Amygdala (tissue), 56 donors: ENCODE data around the gene SEMA3A.
A peak's percentile ranks its signal among the peaks of the same experiment; 100 is the strongest.

Source experiments
- DNase-seq, 56 donors: peaks; one replicate each; lab custom pipeline; 2025; lab: John Stamatoyannopoulos, UW

The SEMA3A gene

DNA sequence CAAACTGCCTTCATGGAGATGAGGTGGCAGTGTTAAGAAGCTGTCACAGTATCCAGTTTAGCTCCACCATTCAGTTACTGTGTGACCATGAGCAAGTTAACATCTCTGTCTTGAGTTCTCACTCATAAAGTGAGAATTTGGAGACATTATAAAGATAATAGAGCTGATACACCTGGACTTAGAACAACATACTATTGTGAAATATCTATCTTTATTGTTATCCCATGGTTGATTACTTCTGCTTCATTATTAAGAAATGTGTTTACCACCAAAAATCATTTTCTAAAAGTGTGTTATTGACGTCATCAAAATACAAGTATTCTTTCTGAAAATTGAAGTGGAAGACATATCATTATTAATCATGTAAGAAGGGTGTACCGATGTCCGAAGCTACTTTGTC is 166.9 kb downstream of the SEMA3A start:
- DNase-seq, result no peak

DNA sequence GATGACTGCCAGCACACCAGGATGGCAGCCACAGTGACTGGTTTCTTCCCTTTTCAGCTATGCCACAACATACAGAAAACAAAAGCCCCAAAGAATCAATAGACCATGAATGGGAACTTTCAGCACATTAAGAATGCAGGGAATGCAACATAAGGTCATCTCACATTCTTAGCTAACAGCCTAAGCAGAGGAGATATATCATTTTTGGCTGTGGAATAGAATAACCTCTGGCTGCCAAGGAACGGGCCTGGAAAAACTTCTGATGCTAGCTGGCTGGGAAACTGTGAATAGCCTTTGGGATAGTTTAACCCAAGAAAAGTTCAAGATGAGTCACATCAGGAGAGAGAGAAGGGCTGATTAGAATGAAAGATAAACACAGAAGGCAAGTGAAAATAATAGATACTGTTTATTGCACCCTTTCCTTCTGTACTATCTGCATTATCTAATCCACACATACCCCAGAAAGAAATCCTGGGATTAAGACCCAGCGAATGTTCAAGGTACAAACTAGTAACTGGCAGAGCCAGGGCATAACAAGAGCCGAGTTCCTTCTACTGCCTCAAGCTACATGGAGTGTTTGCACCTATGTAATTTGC is 169.2 kb downstream of the SEMA3A start:
- DNase-seq, result no peak

DNA sequence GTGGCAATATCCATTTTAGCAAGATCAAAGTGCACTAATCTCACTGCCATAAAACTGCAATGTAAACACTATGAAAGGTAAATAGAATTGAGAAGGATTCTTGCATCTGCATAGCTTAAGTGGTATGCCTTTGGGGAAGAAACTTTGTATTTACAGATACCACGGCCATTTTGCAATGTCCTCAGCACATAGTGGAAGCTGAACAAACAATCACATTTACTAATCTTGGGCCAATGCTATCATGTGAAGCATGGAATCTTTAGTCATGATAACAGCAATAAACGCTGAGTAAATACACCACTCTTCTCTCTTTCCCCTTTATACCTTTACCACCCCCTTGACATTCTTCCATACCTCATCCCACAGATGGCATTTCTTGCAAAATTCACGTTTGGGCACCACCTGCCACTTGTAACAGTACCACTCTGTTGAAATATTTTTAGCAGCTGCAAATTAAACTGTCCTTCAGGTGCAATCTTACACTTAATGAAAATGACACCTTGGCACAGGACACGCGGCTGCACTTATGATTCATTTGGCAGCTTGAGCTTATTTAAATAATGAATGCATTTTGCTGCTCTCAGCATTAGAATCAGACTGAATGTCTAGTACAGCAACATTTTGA is 171.8 kb downstream of the SEMA3A start:
- DNase-seq, result no peak

GRCh38 chr7:84022009-84022408 is 172.6 kb downstream of the SEMA3A start:
- DNase-seq, result no peak

- DNase-seq, result no peak
Measured at GRCh38 chr7:84021292-84021908, 173.2 kb downstream of the SEMA3A start.

GRCh38 chr7:84017651-84018050 is 176.9 kb downstream of the SEMA3A start:
- no peak for DNase-seq

GRCh38 chr7:84013616-84014240 is 180.9 kb downstream of the SEMA3A start:
- no peak for DNase-seq

- no peak for DNase-seq
Measured at GRCh38 chr7:84009782-84010181, 184.8 kb downstream of the SEMA3A start.

- DNase-seq, result no peak
Measured at GRCh38 chr7:84009051-84009450, 185.5 kb downstream of the SEMA3A start.

GRCh38 chr7:84003191-84003590 is 191.4 kb downstream of the SEMA3A start:
- DNase-seq, result no peak

- no peak for DNase-seq
Measured at GRCh38 chr7:84002348-84002747, 192.2 kb downstream of the SEMA3A start.

- DNase-seq, result no peak
Measured at GRCh38 chr7:83996879-83997278, 197.7 kb downstream of the SEMA3A start.

- no peak for DNase-seq
Measured at GRCh38 chr7:83987764-83988163, 206.8 kb downstream of the SEMA3A start.

GRCh38 chr7:83985821-83986220 is 208.8 kb downstream of the SEMA3A start:
- no peak for DNase-seq

DNA sequence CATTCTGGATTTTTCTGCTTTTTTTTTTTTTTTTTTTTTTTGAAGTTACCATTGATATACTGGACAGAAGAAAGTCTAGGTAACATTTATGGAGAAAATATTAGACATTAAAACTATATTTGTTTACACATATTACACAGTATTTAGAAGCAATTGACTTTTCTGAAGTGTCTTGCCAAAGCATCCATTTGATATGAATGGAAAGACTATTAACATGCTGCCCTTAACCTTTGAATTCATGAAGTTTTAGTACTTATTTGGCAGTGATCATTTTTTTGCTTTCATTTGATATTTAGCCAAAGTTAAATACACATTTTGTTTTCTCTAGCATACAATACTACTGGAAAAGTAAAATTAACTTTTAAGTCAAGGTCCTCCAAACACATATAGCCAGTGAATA is 210.0 kb downstream of the SEMA3A start:
- no peak for DNase-seq

- DNase-seq, result no peak
Measured at GRCh38 chr7:83984076-83984475, 210.5 kb downstream of the SEMA3A start.

- DNase-seq, result no peak
Measured at GRCh38 chr7:83983606-83984005, 211.0 kb downstream of the SEMA3A start.

DNA sequence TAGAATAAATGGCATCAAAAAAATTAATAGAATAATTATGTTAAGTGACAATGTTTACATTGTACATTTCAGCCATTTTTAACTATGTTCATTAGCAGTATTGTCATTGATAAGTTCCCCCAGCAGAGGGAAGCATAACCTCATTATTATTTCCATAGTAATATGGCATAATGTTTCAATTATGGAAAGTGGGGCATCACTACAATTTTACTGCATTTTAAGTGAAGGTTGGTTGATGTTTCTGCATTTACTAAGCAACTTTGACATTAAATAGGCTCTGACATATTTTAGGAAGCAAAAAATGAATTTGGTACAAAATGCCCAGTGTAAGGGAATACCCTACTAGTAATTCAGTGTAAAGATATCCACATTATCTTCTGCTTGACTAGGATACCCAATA is 218.3 kb downstream of the SEMA3A start:
- peak in 1 of 56 donors; percentile 2 for DNase-seq

GRCh38 chr7:83970081-83970480 is 224.5 kb downstream of the SEMA3A start:
- DNase-seq, result no peak

DNA sequence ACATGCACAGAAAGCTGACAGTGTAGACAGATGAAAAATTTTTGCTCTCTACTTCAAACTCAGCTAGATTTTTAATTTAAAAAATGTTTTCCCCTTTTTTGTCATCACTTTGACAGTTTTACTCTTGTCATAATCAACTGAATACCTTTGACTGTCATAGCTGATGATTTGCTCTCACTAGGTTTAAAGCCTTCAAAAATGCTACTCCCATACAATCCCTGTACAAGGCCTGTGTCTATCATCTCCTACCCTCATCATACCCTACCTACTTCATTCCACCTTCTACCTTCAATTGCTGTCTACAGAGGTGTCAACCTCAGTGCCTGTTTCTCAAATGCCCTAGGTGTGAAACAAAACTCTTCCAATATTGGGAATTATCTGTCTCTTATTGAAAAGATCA is 230.3 kb downstream of the SEMA3A start:
- DNase-seq, result no peak

DNA sequence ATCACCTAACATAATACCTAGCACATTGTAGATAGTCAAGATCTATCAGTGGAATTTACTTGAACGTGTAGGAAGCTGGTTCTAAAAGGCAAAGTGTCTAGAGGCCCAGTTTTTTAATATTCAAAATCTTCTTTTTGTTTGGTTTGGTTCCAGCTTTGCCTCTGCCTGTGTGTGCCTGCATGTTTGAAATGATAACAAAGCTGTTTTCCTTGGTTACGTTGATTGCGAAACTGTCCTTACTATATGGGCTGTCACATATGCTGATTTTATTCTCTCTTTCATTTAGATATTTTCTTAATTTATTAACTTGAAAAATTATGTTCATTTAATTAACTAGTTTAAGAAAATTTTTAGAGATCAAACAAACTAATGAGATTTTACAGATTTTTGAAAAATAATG is 237.3 kb downstream of the SEMA3A start:
- no peak for DNase-seq

- no peak for DNase-seq
Measured at GRCh38 chr7:83956104-83956503, 238.5 kb downstream of the SEMA3A start.
